Ascending aorta (tissue), 2 donors: Measurements from ENCODE around the gene NIPAL1. TPM values are rescaled to one million over a fixed set of nuclear protein-coding genes. Genes with fewer than 3 reads are reported as not detected.

ENCODE experiments used
- DNase-seq, 2 donors: peaks; one replicate each; pipeline ENCODE4 v3.0.0-alpha.2; 2019; ENCODE audit warnings: low spot score in 2 of 2
- H3K27ac ChIP-seq, 2 donors: fragments of 200-600 bp; sonication (generic); one replicate each; pipeline ENCODE4 v1.5.1; 2016 to 2017; ENCODE audit warnings: mild to moderate bottlenecking in 1 of 2
- H3K27me3 ChIP-seq: fragments of 200-600 bp; sonication (generic); one replicate; pipeline ENCODE4 v1.5.1; 2017
- H3K36me3 ChIP-seq, 2 donors: fragments of 200-600 bp; sonication (generic); one replicate each; pipeline ENCODE4 v1.5.1; 2016
- H3K4me1 ChIP-seq, 2 donors: fragments of 200-600 bp; sonication (generic); one replicate each; pipeline ENCODE4 v1.5.1; 2016 to 2017; ENCODE audit warnings: mild to moderate bottlenecking in 1 of 2
- H3K4me3 ChIP-seq, 2 donors: fragments of 200-600 bp; sonication (generic); one replicate each; pipeline ENCODE4 v1.5.1; 2016 to 2017; ENCODE audit warnings: mild to moderate bottlenecking in 1 of 2
- H3K9me3 ChIP-seq, 2 donors: fragments of 200-600 bp; sonication (generic); one replicate each; pipeline ENCODE4 v1.5.1; 2016
- intact Hi-C: fragments of 100-400 bp; cut with DNase I; formaldehyde crosslinking; loops from one replicate; pipeline ENCODE4 v1.15.1; 2023
- total RNA-seq: library from RNA; depleted of rRNA; stranded (reverse); fragments of >200 nt; gene quantifications from one replicate; pipeline ENCODE4 v1.1.0, GENCODE V29; 2016
- TF ChIP-seq, protein P1 (sequence below), 3 experiments: fragments of 200-600 bp in 2 of 3; fragments of 450-650 bp in 1 of 3; sonication (generic) in 2 of 3; IDR thresholded peaks; one replicate each; pipeline ENCODE4 v1.5.1; 2016 to 2019; ENCODE audit warnings: antibody characterized with exemption in 3 of 3, mild to moderate bottlenecking in 1 of 3, moderate library complexity in 1 of 3

The NIPAL1 gene
- total RNA-seq, 1 donor from 2014 or later: 2.0 TPM

DNA sequence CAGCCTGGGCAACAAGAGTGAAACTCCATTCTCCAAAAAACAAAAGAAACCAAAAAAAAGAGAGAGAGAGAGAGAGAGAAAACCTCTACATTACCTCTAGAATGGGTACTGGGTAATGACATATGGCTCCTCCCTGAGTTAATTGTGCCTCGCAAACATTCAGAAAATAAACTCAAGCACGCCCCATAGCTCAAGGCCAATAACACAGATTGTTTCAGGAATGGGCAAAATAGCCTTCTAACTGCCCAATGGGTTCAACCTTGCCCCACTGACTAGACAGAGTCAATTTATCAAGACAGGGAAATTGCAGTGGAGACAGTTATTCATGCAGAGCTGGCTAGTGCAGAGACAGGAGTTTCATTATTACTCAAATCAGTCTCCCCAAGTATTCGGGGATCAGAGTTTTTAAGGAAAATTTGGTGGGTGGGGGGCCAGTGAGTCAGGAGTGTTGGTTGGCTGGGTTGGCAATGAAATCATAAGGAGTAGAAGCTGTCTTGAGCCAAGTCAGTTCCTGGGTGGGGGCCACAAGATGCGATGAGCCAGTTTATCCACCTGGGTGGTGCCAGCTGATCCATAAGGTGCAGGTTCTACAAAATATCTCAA lies 25.1 kb downstream of the NIPAL1 start:
- DNase-seq: no peak
- Histone ChIP-seq H3K4me1 (no peaks in the 10 kb centered on the region), H3K27me3 (no peaks in the 10 kb centered on the region), H3K4me3 (no peak overlapping the region), H3K27ac (no peak overlapping the region), H3K9me3 (no peaks in the 10 kb centered on the region), H3K36me3 (no peaks in the 10 kb centered on the region)
- TF ChIP-seq, protein P1, sequence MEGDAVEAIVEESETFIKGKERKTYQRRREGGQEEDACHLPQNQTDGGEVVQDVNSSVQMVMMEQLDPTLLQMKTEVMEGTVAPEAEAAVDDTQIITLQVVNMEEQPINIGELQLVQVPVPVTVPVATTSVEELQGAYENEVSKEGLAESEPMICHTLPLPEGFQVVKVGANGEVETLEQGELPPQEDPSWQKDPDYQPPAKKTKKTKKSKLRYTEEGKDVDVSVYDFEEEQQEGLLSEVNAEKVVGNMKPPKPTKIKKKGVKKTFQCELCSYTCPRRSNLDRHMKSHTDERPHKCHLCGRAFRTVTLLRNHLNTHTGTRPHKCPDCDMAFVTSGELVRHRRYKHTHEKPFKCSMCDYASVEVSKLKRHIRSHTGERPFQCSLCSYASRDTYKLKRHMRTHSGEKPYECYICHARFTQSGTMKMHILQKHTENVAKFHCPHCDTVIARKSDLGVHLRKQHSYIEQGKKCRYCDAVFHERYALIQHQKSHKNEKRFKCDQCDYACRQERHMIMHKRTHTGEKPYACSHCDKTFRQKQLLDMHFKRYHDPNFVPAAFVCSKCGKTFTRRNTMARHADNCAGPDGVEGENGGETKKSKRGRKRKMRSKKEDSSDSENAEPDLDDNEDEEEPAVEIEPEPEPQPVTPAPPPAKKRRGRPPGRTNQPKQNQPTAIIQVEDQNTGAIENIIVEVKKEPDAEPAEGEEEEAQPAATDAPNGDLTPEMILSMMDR (IDR thresholded peaks at IDR 0.05): no peak
- intact Hi-C loops: no loop called here

DNA sequence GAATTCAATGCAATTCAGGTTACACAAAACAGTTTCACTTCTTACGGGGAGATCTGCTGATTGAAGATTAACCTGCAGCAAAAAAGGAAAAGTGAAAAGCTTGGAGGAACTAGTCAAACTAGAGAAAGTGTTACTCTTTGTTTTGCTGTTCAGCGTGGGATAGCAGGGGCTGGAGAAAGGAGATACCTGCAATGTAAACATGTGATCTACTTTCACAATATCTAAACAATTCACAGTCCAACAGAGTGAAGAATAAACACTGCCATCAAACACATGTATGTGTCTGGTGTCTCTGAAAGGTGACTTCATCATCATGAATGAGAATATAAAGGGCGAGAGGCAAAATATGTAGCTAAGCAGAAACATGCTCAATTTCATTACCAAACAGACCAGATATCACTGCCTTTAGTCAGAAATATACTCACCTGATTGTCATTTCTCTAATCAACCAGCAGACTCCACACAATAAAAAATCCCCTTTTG lies 26.4 kb downstream of the NIPAL1 start:
- intact Hi-C loops: no loop called here
- no peak for DNase-seq
- Histone ChIP-seq H3K9me3 (no peaks in the 10 kb centered on the region), H3K4me3 (no peak overlapping the region), H3K27ac (no peak overlapping the region), H3K36me3 (no peaks in the 10 kb centered on the region), H3K27me3 (no peaks in the 10 kb centered on the region), H3K4me1 (no peaks in the 10 kb centered on the region)
- TF ChIP-seq, protein P1 (IDR thresholded peaks at IDR 0.05): no peak

DNA sequence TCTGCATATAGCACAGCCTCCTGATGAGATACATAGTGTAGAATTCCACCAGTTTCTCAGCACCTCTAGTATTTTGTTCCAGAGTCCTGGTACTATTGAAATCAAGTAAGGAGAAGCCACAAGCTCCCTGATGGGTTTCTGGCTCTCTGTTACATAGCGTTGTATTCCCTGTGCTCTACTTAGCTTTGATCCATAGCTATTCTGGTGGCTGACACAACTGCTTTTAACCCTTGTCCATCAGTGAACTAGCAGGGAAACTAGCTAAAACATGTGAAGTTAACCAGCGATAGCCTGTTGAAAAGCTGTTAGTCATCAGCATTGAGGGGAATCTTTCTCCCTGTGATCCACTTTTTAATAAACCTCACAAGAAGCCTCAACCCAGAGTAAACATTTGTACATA lies 26.9 kb downstream of the NIPAL1 start:
- Histone ChIP-seq H3K9me3 (no peaks in the 10 kb centered on the region), H3K36me3 (no peaks in the 10 kb centered on the region), H3K4me3 (no peak overlapping the region), H3K4me1 (no peaks in the 10 kb centered on the region), H3K27me3 (no peaks in the 10 kb centered on the region), H3K27ac (no peak overlapping the region)
- TF ChIP-seq, protein P1 (IDR thresholded peaks at IDR 0.05): no peak
- no peak for DNase-seq
- intact Hi-C loops: no loop called here

DNA sequence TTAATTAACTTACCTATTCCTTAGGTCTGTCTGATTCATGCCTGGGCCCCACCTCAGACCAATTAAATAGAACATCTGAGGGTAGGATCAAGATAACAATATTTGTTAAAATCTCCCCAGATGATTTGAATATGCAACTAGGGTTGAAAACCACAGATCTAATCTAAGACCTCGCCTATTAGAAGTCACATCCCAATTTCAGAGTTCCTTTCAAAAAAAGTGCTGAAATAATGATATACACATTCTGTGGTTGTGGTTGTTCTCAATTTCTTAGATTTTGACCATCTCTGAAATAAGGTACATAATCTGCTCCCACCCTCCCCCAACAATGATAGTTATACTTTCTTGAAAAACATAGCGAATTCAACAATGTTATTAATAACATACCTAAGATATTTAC lies 27.7 kb downstream of the NIPAL1 start:
- intact Hi-C loops: no loop called here
- TF ChIP-seq, protein P1 (IDR thresholded peaks at IDR 0.05): no peak
- no peaks in the 10 kb centered on the region for H3K4me1 ChIP-seq

DNA sequence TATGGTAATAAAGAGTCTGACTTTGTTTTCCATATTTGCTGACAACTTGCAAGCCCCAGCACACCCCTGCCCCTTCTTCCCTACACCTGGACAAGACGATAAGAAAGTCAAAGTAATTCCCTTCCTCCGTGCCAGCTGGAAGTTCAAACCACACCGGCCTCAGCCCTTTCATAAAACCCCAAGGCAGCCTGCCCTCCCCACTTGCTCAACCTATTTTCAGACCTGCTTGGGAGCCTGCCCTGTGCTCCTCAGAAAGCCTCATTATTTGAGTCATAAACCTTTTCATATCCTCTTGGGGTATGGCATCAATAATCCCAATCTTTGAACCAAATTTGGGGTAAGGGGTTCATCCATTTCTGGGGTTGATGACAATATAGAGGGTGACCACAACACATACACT lies 29.5 kb downstream of the NIPAL1 start:
- DNase-seq: no peak
- intact Hi-C loops: no loop called here
- TF ChIP-seq, protein P1 (IDR thresholded peaks at IDR 0.05): no peak

More for the DNA sequence above, 27.7 kb downstream of the NIPAL1 start:
- no peak for DNase-seq
- H3K27ac ChIP-seq: no peak overlapping the region
- H3K36me3 ChIP-seq: no peaks in the 10 kb centered on the region
- no peaks in the 10 kb centered on the region for H3K9me3 ChIP-seq
- H3K27me3 ChIP-seq: no peaks in the 10 kb centered on the region
- H3K4me3 ChIP-seq: no peak overlapping the region

More for the DNA sequence above, 29.5 kb downstream of the NIPAL1 start:
- Histone ChIP-seq H3K27ac (no peak overlapping the region), H3K9me3 (no peaks in the 10 kb centered on the region), H3K4me1 (no peaks in the 10 kb centered on the region), H3K27me3 (no peaks in the 10 kb centered on the region), H3K36me3 (no peaks in the 10 kb centered on the region), H3K4me3 (no peak overlapping the region)
